Esophagus squamous epithelium (tissue), 5 donors: ENCODE measurements around the gene CDK5RAP1. TPM values are rescaled to one million over a fixed set of nuclear protein-coding genes. Genes with fewer than 3 reads are reported as not detected.

Experiments used
- DNase-seq: peaks from one replicate; lab custom pipeline; 2025; lab: John Stamatoyannopoulos, UW
- H3K27ac ChIP-seq, 4 donors: fragments of 200-600 bp; sonication (generic); one replicate each; pipeline ENCODE4 v1.5.1; 2016 to 2019; ENCODE audit warnings: mild to moderate bottlenecking in 1 of 4
- H3K27me3 ChIP-seq, 4 donors: fragments of 200-600 bp; sonication (generic); 1 replicate in 3 of 4; 2 replicates in 1 of 4; pipeline versions ENCODE4 v1.5.1 to v1.6.0; 2017 to 2021; ENCODE audit warnings: antibody characterized with exemption in 1 of 4
- H3K36me3 ChIP-seq, 3 donors: fragments of 200-600 bp; sonication (generic); one replicate each; pipeline ENCODE4 v1.5.1; 2016 to 2019
- H3K4me1 ChIP-seq, 3 donors: fragments of 200-600 bp; sonication (generic); one replicate each; pipeline ENCODE4 v1.5.1; 2017 to 2019
- H3K4me3 ChIP-seq, 4 donors: fragments of 200-600 bp; sonication (generic); 1 replicate in 3 of 4; 2 replicates in 1 of 4; pipeline ENCODE4 v1.5.1; 2016 to 2019; ENCODE audit warnings: mild to moderate bottlenecking in 2 of 4, moderate library complexity in 1 of 4
- H3K9me3 ChIP-seq, 3 donors: fragments of 200-600 bp; sonication (generic); one replicate each; pipeline ENCODE4 v1.5.1; 2016 to 2019
- CTCF ChIP-seq, 6 experiments: fragments of 450-650 bp in 4 of 6; fragments of 200-600 bp in 2 of 6; sonication (generic) in 2 of 6; IDR thresholded peaks; one replicate each; pipeline ENCODE4 v1.5.1; 2016 to 2019; ENCODE audit warnings: antibody characterized with exemption in 6 of 6, mild to moderate bottlenecking in 4 of 6, moderate library complexity in 4 of 6
- POLR2A ChIP-seq, 4 donors: fragments of 450-650 bp; IDR thresholded peaks; one replicate each; pipeline ENCODE4 v1.6.1; 2017; ENCODE audit warnings: antibody characterized with exemption in 4 of 4, mild to moderate bottlenecking in 4 of 4, moderate library complexity in 3 of 4
- WGBS, 2 donors: methylation state at CpG; one replicate each; pipeline ENCODE4 v1.1.5; 2018; 5-methylcytosine and 5-hydroxymethylcytosine counted together
- intact Hi-C: fragments of 100-400 bp; cut with DNase I; formaldehyde crosslinking; loops from one replicate; pipeline ENCODE4 v1.15.0; 2022
- total RNA-seq, 4 donors: library from RNA; depleted of rRNA; stranded (reverse); fragments of >200 nt; gene quantifications; one replicate each; pipeline ENCODE4 v1.1.0, GENCODE V29; 2016
- donor health status: DM: yes; HTN: yes; CAD: no.

The CDK5RAP1 gene
- 10 to 100 TPM; 13.5 to 23.2 (median 20.1) TPM for total RNA-seq

- TF ChIP-seq CTCF (IDR thresholded peaks at IDR 0.05): peak in 1 of 6 experiments; percentile 30
- TF ChIP-seq POLR2A (IDR thresholded peaks at IDR 0.05): peak in 2 of 4 donors; percentile 7 to 34
- intact Hi-C loops: no loop called here
- no peaks in the 10 kb centered on the region for H3K9me3 ChIP-seq
- H3K4me1 ChIP-seq: peaks cover 12 to 54% (median 24%) of the 10 kb centered on the region in 3 donors
- H3K27me3 ChIP-seq: no peaks in the 10 kb centered on the region
- 0 to 2% methylated on average over 9 to 17 of the region's 43 CpGs for WGBS, 2 donors
- DNase-seq: peak; percentile 59
- peak within 1 kb of the TSS; percentile 64 to 83 (median 80) for H3K27ac ChIP-seq
- H3K4me3 ChIP-seq: peak within 1 kb of the TSS; percentile 85 to 99 (median 96)
- H3K36me3 ChIP-seq: peaks cover 0 to 17% (median 0%) of the 10 kb centered on the region in 3 donors
Measured at GRCh38 chr20:33401184-33401920, at the start of gene CDK5RAP1. Gene CDK5RAP1 (minus strand): TSS chr20:33401519. CDS start chr20:33397064, 4,455 bp downstream.

- DNase-seq: no peak
- H3K4me1 ChIP-seq: no peaks in the 10 kb centered on the region
Measured at GRCh38 chr20:33450867-33451266, 49.5 kb upstream of the CDK5RAP1 start.

GRCh38 chr20:33445881-33446625, 44.7 kb upstream of the CDK5RAP1 start:
- DNase-seq: no peak
- intact Hi-C loops: no loop called here
- H3K27me3 ChIP-seq: no peaks in the 10 kb centered on the region
- H3K9me3 ChIP-seq: no peaks in the 10 kb centered on the region
- no peak overlapping the region for H3K27ac ChIP-seq
- peaks cover 0 to 30% (median 8%) of the 10 kb centered on the region in 3 donors for H3K4me1 ChIP-seq
- H3K36me3 ChIP-seq: no peaks in the 10 kb centered on the region
- TF ChIP-seq POLR2A (IDR thresholded peaks at IDR 0.05) (no peak), CTCF (IDR thresholded peaks at IDR 0.05) (no peak)
- 80 to 89% methylated on average over 4 of the region's 4 CpGs for WGBS, 2 donors
- H3K4me3 ChIP-seq: no peak overlapping the region

More at GRCh38 chr20:33450867-33451266, 49.5 kb upstream of the CDK5RAP1 start:
- 54 to 64% methylated on average over 4 of the region's 4 CpGs for WGBS, 2 donors
- TF ChIP-seq POLR2A (IDR thresholded peaks at IDR 0.05): no peak
- no peak overlapping the region for H3K27ac ChIP-seq
- intact Hi-C loops: no loop called here
- no peaks in the 10 kb centered on the region for H3K36me3 ChIP-seq
- no peaks in the 10 kb centered on the region for H3K9me3 ChIP-seq
- no peak overlapping the region for H3K4me3 ChIP-seq
- H3K27me3 ChIP-seq: no peaks in the 10 kb centered on the region

GRCh38 chr20:33444797-33445560, 43.7 kb upstream of the CDK5RAP1 start:
- intact Hi-C loops: no loop called here
- no peaks in the 10 kb centered on the region for H3K27me3 ChIP-seq
- TF ChIP-seq POLR2A (IDR thresholded peaks at IDR 0.05) (no peak), CTCF (IDR thresholded peaks at IDR 0.05) (peak in 3 of 6 experiments; percentile 8 to 43 (median 35))
- peak overlapping the region in 2 of 4 donors; percentile 86 to 97 for H3K4me3 ChIP-seq
- peak overlapping the region in 3 of 4 donors; percentile 63 to 93 (median 85) for H3K27ac ChIP-seq
- H3K9me3 ChIP-seq: no peaks in the 10 kb centered on the region
- no peaks in the 10 kb centered on the region for H3K36me3 ChIP-seq
- peaks cover 0 to 38% (median 8%) of the 10 kb centered on the region in 3 donors for H3K4me1 ChIP-seq
- no peak for DNase-seq
- WGBS, 2 donors: 40 to 49% methylated on average over 4 of the region's 4 CpGs

- TF ChIP-seq CTCF (IDR thresholded peaks at IDR 0.05) (peak in 1 of 6 experiments; percentile 2), POLR2A (IDR thresholded peaks at IDR 0.05) (peak in 1 of 4 donors; percentile 44)
- 1 to 7% methylated on average over 8 to 22 of the region's 75 CpGs for WGBS, 2 donors
- H3K27me3 ChIP-seq: no peaks in the 10 kb centered on the region
- peak within 1 kb of the TSS; percentile 85 to 93 (median 90) for H3K27ac ChIP-seq
- peak; percentile 64 for DNase-seq
- H3K4me1 ChIP-seq: peaks cover 0 to 38% (median 8%) of the 10 kb centered on the region in 3 donors
- peak within 1 kb of the TSS; percentile 73 to 97 (median 87) for H3K4me3 ChIP-seq
- no peaks in the 10 kb centered on the region for H3K36me3 ChIP-seq
- H3K9me3 ChIP-seq: no peaks in the 10 kb centered on the region
- intact Hi-C loops: no loop called here
Measured at GRCh38 chr20:33443512-33444239, 42.4 kb upstream of the CDK5RAP1 start, which contains the start of gene SNTA1. Gene SNTA1 (minus strand): TSS chr20:33443763. CDS start chr20:33443620, 143 bp downstream.
